ENCODE data around the gene ADK.
A peak's percentile ranks its signal among the peaks of the same experiment; 100 is the strongest.
"Not testable (repeated sequence)": the region's sequence is repeated elsewhere in the genome, so short reads cannot be mapped to it uniquely, and the experiment has no call there.

The ADK gene

DNA sequence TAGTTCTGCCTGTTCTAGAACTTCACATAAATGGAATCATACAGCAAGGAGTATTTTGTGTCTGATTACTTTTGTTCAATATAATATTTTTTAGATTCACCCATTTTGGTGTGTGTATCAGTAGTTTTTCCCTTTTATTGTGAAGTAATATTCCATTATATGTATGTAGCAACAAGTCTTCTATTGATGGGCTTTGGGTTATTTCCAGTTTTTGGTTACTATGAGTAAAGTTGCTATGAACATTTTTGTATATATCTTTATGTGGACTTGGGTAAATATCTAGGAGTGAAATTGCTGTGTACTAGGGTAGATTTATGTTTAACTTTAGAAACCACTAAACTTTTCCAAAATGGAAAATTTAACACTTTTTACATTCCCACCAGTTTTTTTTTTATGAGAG is 35.7 kb downstream of the ADK start:
- H3K4me1 ChIP-seq (ENCODE audit: low read depth, poor library complexity, severe bottlenecking), result peaks cover 29% of the 10 kb centered on the region
- no peak overlapping the region for H2AFZ ChIP-seq (ENCODE audit: low read depth)
- no peak overlapping the region for H3K27ac ChIP-seq
- H3K27me3 ChIP-seq (ENCODE audit: insufficient read depth, low read depth), result no peaks in the 10 kb centered on the region
- H3K9ac ChIP-seq, result no peak overlapping the region
- no peak overlapping the region for H3K4me3 ChIP-seq (IDR thresholded peaks at IDR 0.05; ENCODE audit: insufficient read depth, low read depth, low read length)
- no peaks in the 10 kb centered on the region for H3K36me3 ChIP-seq (ENCODE audit: insufficient read depth)
- no peaks in the 10 kb centered on the region for H4K20me1 ChIP-seq (ENCODE audit: insufficient read depth)
- TF ChIP-seq, protein P1, sequence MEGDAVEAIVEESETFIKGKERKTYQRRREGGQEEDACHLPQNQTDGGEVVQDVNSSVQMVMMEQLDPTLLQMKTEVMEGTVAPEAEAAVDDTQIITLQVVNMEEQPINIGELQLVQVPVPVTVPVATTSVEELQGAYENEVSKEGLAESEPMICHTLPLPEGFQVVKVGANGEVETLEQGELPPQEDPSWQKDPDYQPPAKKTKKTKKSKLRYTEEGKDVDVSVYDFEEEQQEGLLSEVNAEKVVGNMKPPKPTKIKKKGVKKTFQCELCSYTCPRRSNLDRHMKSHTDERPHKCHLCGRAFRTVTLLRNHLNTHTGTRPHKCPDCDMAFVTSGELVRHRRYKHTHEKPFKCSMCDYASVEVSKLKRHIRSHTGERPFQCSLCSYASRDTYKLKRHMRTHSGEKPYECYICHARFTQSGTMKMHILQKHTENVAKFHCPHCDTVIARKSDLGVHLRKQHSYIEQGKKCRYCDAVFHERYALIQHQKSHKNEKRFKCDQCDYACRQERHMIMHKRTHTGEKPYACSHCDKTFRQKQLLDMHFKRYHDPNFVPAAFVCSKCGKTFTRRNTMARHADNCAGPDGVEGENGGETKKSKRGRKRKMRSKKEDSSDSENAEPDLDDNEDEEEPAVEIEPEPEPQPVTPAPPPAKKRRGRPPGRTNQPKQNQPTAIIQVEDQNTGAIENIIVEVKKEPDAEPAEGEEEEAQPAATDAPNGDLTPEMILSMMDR (conservative IDR thresholded peaks at IDR 0.05; ENCODE audit: low read depth, low read length), result no peak
- H3K79me2 ChIP-seq (ENCODE audit: insufficient read depth, low read depth), result peaks cover 59% of the 10 kb centered on the region; the same call in 1 of the 2 replicates
- no peak overlapping the region for H3K4me2 ChIP-seq

DNA sequence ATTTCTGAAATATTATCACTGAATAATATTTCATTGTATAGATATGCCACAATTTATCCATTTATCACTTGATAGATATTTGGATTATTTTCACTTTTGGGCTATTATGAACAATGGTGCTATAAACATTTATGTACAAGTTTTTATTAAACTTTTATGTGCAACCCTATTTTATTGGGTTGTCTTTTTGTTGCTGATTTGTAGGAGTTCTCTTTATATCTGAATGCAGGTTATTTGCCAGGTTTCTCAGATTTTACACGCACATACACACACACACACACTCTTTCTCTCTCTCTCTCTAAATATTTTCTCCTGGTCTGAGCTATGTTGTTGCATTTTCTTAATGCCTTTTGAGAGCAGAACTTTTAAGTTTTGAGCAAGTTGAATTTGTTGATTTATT is 36.2 kb downstream of the ADK start:
- peaks cover 64% of the 10 kb centered on the region; the same call in 1 of the 2 replicates for H3K79me2 ChIP-seq (ENCODE audit: insufficient read depth, low read depth)
- TF ChIP-seq, protein P1 (conservative IDR thresholded peaks at IDR 0.05; ENCODE audit: low read depth, low read length), result no peak
- no peak overlapping the region for H3K9ac ChIP-seq
- H3K4me2 ChIP-seq, result no peak overlapping the region
- H2AFZ ChIP-seq (ENCODE audit: low read depth), result no peak overlapping the region
- no peak overlapping the region for H3K4me3 ChIP-seq (IDR thresholded peaks at IDR 0.05; ENCODE audit: insufficient read depth, low read depth, low read length)
- no peaks in the 10 kb centered on the region for H3K36me3 ChIP-seq (ENCODE audit: insufficient read depth)
- peaks cover 24% of the 10 kb centered on the region for H3K4me1 ChIP-seq (ENCODE audit: low read depth, poor library complexity, severe bottlenecking)
- no peaks in the 10 kb centered on the region for H3K27me3 ChIP-seq (ENCODE audit: insufficient read depth, low read depth)
- H3K27ac ChIP-seq, result no peak overlapping the region
- no peaks in the 10 kb centered on the region for H4K20me1 ChIP-seq (ENCODE audit: insufficient read depth)

DNA sequence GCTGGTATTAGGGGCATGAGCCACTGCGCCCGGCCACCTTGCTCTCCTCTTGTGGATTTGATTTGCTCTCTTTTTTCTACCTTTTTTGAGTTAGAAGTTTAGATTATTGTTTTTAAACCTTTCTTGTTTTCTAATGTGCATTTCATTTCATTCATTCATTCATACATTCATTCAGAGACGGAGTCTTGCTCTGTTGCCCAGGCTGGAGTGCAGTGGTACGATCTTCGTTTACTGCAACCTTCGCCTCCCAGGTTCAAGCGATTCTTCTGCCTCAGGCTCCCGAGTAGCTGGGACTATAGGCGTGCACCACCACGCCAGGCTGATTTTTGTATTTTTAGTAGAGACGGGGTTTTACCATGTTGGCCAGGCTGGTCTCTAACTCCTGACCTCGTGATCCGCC is 37.6 kb downstream of the ADK start:
- H3K4me1 ChIP-seq (ENCODE audit: low read depth, poor library complexity, severe bottlenecking), result peaks cover 16% of the 10 kb centered on the region
- not testable (repeated sequence) for H3K36me3 ChIP-seq (ENCODE audit: insufficient read depth); H2AFZ ChIP-seq (ENCODE audit: low read depth); H4K20me1 ChIP-seq (ENCODE audit: insufficient read depth); H3K4me2 ChIP-seq; H3K27me3 ChIP-seq (ENCODE audit: insufficient read depth, low read depth); H3K4me3 ChIP-seq (IDR thresholded peaks at IDR 0.05; ENCODE audit: insufficient read depth, low read depth, low read length); H3K9ac ChIP-seq; H3K27ac ChIP-seq
- H3K79me2 ChIP-seq (ENCODE audit: insufficient read depth, low read depth), result peaks cover 64% of the 10 kb centered on the region; the same call in 1 of the 2 replicates

DNA sequence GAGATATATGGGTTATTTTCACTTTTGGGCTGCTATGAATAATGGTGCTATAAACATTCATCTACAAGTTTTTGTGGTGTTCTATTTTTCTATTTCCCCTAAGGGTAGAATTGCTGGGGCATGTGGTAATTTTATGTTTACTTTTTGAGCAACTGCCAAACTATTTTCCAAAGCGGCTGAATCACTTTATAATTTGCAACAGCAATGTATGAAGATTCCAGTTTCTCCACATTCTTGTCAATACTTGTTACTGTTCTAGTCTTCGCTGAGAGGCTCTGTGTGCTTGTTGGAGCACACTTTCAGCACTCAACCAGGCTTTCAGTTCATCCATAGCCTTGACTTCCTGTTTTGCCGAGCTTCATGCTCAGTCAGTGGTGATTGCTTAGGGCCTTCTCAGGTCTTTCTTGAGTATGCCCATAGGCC is 39.0 kb downstream of the ADK start:
- Histone ChIP-seq H3K4me3 (IDR thresholded peaks at IDR 0.05; ENCODE audit: insufficient read depth, low read depth, low read length) (no peak overlapping the region), H3K4me1 (ENCODE audit: low read depth, poor library complexity, severe bottlenecking) (peaks cover 16% of the 10 kb centered on the region), H3K36me3 (ENCODE audit: insufficient read depth) (no peaks in the 10 kb centered on the region), H3K79me2 (ENCODE audit: insufficient read depth, low read depth) (peaks cover 59% of the 10 kb centered on the region; the same call in 1 of the 2 replicates), H4K20me1 (ENCODE audit: insufficient read depth) (no peaks in the 10 kb centered on the region), H3K4me2 (peak overlapping the region; percentile 17; the same call in 1 of the 2 replicates), H3K27ac (peak overlapping the region; percentile 16; the same call in 1 of the 2 replicates), H3K9ac (no peak overlapping the region), H2AFZ (ENCODE audit: low read depth) (no peak overlapping the region), H3K27me3 (ENCODE audit: insufficient read depth, low read depth) (no peaks in the 10 kb centered on the region)
- TF ChIP-seq, protein P1 (conservative IDR thresholded peaks at IDR 0.05; ENCODE audit: low read depth, low read length), result no peak

DNA sequence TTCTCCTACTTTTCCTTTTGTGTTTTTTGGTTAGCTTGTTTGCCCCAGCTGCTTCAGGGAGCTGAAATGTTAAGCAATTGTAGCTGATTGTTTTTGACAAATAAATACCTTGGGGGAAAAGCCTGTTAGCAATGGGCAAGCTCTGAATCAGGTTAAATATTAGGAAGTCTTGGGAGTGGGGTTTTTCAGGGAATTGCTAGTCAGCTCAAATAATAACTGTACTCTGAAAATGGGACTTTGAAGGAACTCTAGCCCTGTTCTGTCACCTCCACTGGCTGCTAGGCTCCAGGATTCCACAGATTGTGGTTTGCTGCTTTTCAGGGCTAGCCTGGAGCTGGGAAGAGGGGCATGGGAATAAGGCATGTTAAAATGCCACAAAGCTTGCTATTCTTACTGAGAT is 39.5 kb downstream of the ADK start:
- peaks cover 59% of the 10 kb centered on the region; the same call in 1 of the 2 replicates for H3K79me2 ChIP-seq (ENCODE audit: insufficient read depth, low read depth)
- H3K4me2 ChIP-seq, result no peak overlapping the region
- H3K36me3 ChIP-seq (ENCODE audit: insufficient read depth), result no peaks in the 10 kb centered on the region
- H3K27ac ChIP-seq, result peak overlapping the region; percentile 16; the same call in 1 of the 2 replicates
- no peaks in the 10 kb centered on the region for H3K27me3 ChIP-seq (ENCODE audit: insufficient read depth, low read depth)
- no peak overlapping the region for H3K9ac ChIP-seq
- TF ChIP-seq, protein P1 (conservative IDR thresholded peaks at IDR 0.05; ENCODE audit: low read depth, low read length), result no peak
- H3K4me3 ChIP-seq (IDR thresholded peaks at IDR 0.05; ENCODE audit: insufficient read depth, low read depth, low read length), result no peak overlapping the region
- H4K20me1 ChIP-seq (ENCODE audit: insufficient read depth), result no peaks in the 10 kb centered on the region
- no peak overlapping the region for H2AFZ ChIP-seq (ENCODE audit: low read depth)
- H3K4me1 ChIP-seq (ENCODE audit: low read depth, poor library complexity, severe bottlenecking), result peaks cover 16% of the 10 kb centered on the region
